ENCODE data around the gene ZNF554. TPM values are rescaled to one million over a fixed set of nuclear protein-coding genes. Genes with fewer than 3 reads are reported as not detected.

Gene ZNF554
- polyA plus RNA-seq, 1 of the 3 experiments (the other 2 are of a cell fraction) = 1.7 TPM

DNA sequence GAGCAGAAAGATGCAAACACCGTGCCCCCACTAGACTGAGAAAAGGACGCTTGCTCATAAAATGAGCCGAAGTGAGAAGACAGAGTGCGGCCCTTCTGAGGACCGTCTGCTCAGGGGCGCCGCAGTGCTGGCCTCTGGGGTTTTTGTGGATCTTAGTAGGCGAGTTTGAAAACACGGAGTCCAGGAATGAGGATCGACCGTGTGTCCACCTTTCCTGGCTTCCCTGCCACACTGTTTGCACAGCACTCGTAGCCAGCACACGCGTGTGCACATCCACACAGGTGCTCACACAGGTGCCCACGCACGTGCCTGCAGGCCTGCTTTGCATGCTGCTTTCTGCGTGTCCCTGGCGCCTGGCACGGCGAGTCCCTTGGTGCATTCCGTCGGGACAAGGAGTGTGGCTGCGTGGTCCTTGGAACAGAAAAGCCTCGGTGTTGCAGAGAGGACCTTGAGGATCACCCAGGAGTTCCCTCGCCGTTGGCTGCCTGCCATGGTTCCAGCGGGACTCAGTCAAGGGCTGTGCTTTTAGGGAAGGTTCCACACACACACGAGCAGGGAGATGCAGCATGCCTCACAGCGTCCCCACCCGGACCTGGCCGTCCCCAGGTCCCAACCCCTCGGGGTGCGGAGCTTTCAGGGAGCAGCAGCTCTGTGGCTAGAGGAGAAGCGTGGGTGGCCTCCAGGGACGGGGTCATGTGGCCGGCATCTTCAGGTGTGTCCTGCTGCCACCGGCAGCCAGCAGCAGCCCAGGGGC, 10.1 kb upstream of the ZNF554 start (continued):
- TF ChIP-seq, protein P1, sequence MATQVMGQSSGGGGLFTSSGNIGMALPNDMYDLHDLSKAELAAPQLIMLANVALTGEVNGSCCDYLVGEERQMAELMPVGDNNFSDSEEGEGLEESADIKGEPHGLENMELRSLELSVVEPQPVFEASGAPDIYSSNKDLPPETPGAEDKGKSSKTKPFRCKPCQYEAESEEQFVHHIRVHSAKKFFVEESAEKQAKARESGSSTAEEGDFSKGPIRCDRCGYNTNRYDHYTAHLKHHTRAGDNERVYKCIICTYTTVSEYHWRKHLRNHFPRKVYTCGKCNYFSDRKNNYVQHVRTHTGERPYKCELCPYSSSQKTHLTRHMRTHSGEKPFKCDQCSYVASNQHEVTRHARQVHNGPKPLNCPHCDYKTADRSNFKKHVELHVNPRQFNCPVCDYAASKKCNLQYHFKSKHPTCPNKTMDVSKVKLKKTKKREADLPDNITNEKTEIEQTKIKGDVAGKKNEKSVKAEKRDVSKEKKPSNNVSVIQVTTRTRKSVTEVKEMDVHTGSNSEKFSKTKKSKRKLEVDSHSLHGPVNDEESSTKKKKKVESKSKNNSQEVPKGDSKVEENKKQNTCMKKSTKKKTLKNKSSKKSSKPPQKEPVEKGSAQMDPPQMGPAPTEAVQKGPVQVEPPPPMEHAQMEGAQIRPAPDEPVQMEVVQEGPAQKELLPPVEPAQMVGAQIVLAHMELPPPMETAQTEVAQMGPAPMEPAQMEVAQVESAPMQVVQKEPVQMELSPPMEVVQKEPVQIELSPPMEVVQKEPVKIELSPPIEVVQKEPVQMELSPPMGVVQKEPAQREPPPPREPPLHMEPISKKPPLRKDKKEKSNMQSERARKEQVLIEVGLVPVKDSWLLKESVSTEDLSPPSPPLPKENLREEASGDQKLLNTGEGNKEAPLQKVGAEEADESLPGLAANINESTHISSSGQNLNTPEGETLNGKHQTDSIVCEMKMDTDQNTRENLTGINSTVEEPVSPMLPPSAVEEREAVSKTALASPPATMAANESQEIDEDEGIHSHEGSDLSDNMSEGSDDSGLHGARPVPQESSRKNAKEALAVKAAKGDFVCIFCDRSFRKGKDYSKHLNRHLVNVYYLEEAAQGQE (IDR thresholded peaks at IDR 0.05; ENCODE audit: low read depth, low read length) = no peak
- TF ChIP-seq FOXM1 (IDR thresholded peaks at IDR 0.05; ENCODE audit: low read depth) = no peak
- no peak for TF ChIP-seq CHD2 (IDR thresholded peaks at IDR 0.05; ENCODE audit: low read length, partially characterized antibody)
- TF ChIP-seq FOSL2 (IDR thresholded peaks at IDR 0.05; ENCODE audit: borderline replicate concordance, low read depth) = no peak
- TF ChIP-seq RAD21 (IDR thresholded peaks at IDR 0.05; ENCODE audit: low read length) = no peak
- no peak for TF ChIP-seq POLR2AphosphoS5 (IDR thresholded peaks at IDR 0.05; ENCODE audit: low read depth, low read length)

DNA sequence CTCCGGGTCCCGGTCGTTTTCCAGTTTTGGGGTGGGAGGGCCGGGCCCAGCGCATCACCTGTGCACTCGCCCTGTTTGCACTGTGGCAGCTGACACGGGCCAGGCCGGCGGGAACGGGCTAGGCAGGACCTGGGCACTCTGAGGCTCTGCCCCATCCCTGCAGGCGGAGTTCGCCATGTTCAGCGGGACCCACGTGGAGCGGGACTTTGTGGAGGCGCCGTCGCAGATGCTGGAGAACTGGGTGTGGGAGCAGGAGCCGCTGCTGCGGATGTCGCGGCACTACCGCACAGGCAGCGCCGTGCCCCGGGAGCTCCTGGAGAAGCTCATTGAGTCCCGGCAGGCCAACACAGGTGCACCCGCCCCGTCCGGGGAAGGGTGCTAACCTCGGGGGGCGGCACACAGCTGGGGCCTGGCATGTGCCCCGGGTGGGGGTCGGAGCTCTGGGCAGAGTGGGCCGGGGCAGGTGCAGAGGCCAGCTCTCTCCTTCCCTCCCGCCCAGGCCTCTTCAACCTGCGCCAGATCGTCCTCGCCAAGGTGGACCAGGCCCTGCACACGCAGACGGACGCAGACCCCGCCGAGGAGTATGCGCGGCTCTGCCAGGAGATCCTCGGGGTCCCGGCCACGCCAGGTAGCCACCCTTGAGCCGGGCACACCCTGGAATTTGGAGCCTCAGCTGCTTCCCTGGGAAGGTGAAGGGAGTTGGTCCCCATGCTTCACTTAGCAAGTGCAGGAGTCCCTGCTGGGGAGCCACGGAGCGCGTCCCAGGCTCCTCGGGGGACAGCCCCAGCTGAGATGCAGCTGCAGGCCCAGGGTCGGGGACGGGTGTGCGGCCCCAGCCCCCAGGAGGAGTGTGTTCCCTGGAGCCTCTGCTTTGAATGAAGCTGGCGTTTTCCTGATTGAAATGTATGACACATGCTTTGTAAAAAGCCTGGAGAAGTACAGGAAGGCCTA, 9.3 kb upstream of the ZNF554 start:
- POLR2A ChIA-PET = no interaction called here
- Histone ChIP-seq H4K20me1 (ENCODE audit: insufficient read depth) (no peaks in the 10 kb centered on the region), H3K36me3 (replicated peaks in 1 of 2; ENCODE audit: control insufficient read depth in 1 of 2, insufficient read depth in 2 of 2, low read length in 1 of 2) (peaks cover 3 to 65% of the 10 kb centered on the region in 2 experiments), H2AFZ (ENCODE audit: low read depth) (no peak overlapping the region), H3K27ac (ENCODE audit: low read depth in 2 of 2, low read length in 1 of 2) (no peak overlapping the region), H3K9me3 (no peaks in the 10 kb centered on the region), H3K9me2 (no peaks in the 10 kb centered on the region), H3K27me3 (ENCODE audit: insufficient read depth) (no peaks in the 10 kb centered on the region), H3K4me1 (ENCODE audit: control insufficient read depth in 1 of 2, insufficient read depth in 2 of 2, low read depth in 1 of 2, low read length in 1 of 2) (peaks cover 0 to 23% of the 10 kb centered on the region in 2 experiments; a peak in 1 of 4 replicates), H3F3A (replicated peaks; ENCODE audit: insufficient read depth) (no peaks in the 10 kb centered on the region), H3K9ac (no peak overlapping the region), H3K79me2 (ENCODE audit: insufficient read depth) (no peaks in the 10 kb centered on the region), H3K4me2 (no peak overlapping the region), H3K4me3 (ENCODE audit: low read depth in 2 of 2, low read length in 1 of 2) (no peak overlapping the region)
- peak; percentile 21 for DNase-seq
- CTCF ChIA-PET = interaction anchor here (1.6 kb wide), 1 partner anchor 9 kb away, joined by 9 read pairs; the partner anchor contains the start of gene ZNF554
- TF ChIP-seq GATA2 (CRISPR knock-in tag; IDR thresholded peaks at IDR 0.05) (no peak), NRF1 (IDR thresholded peaks at IDR 0.05; ENCODE audit: low read depth, low read length) (no peak), CHD2 (IDR thresholded peaks at IDR 0.05; ENCODE audit: low read length, partially characterized antibody) (no peak), EZH2phosphoT487 (IDR thresholded peaks at IDR 0.05; ENCODE audit: borderline replicate concordance, low read depth) (no peak), POLR2AphosphoS5 (IDR thresholded peaks at IDR 0.05; ENCODE audit: low read depth, low read length) (no peak), RAD21 (IDR thresholded peaks at IDR 0.05; ENCODE audit: low read length) (no peak), FOSL2 (IDR thresholded peaks at IDR 0.05; ENCODE audit: borderline replicate concordance, low read depth) (no peak), MXI1 (IDR thresholded peaks at IDR 0.05; ENCODE audit: low read depth, low read length) (no peak), RXRA (IDR thresholded peaks at IDR 0.05; ENCODE audit: borderline replicate concordance, low read depth) (no peak), RCOR1 (IDR thresholded peaks at IDR 0.05; ENCODE audit: low read length) (no peak)
- TF ChIP-seq, protein P2, sequence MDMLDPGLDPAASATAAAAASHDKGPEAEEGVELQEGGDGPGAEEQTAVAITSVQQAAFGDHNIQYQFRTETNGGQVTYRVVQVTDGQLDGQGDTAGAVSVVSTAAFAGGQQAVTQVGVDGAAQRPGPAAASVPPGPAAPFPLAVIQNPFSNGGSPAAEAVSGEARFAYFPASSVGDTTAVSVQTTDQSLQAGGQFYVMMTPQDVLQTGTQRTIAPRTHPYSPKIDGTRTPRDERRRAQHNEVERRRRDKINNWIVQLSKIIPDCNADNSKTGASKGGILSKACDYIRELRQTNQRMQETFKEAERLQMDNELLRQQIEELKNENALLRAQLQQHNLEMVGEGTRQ (IDR thresholded peaks at IDR 0.05; ENCODE audit: borderline replicate concordance, low read depth, low read length) = no peak
- TF ChIP-seq, protein P3, sequence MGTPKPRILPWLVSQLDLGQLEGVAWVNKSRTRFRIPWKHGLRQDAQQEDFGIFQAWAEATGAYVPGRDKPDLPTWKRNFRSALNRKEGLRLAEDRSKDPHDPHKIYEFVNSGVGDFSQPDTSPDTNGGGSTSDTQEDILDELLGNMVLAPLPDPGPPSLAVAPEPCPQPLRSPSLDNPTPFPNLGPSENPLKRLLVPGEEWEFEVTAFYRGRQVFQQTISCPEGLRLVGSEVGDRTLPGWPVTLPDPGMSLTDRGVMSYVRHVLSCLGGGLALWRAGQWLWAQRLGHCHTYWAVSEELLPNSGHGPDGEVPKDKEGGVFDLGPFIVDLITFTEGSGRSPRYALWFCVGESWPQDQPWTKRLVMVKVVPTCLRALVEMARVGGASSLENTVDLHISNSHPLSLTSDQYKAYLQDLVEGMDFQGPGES (IDR thresholded peaks at IDR 0.05; ENCODE audit: low read depth, low read length) = no peak
- TF ChIP-seq, protein P4, sequence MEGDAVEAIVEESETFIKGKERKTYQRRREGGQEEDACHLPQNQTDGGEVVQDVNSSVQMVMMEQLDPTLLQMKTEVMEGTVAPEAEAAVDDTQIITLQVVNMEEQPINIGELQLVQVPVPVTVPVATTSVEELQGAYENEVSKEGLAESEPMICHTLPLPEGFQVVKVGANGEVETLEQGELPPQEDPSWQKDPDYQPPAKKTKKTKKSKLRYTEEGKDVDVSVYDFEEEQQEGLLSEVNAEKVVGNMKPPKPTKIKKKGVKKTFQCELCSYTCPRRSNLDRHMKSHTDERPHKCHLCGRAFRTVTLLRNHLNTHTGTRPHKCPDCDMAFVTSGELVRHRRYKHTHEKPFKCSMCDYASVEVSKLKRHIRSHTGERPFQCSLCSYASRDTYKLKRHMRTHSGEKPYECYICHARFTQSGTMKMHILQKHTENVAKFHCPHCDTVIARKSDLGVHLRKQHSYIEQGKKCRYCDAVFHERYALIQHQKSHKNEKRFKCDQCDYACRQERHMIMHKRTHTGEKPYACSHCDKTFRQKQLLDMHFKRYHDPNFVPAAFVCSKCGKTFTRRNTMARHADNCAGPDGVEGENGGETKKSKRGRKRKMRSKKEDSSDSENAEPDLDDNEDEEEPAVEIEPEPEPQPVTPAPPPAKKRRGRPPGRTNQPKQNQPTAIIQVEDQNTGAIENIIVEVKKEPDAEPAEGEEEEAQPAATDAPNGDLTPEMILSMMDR (IDR thresholded peaks at IDR 0.05) = no peak
- WGBS (ENCODE audit: low lambda C conversion rate) = 94% methylated on average over 20 of the region's 58 CpGs
